PC-9 (cell line): ENCODE measurements around the gene IDH3G. TPM values are rescaled to one million over a fixed set of nuclear protein-coding genes. Genes with fewer than 3 reads are reported as not detected.

ENCODE experiments used
- BruUV-seq: library from RNA; stranded (reverse); fragments of 400-500 nt; replicated peaks from 2 replicates; lab custom pipeline; 2021; lab: Mats Ljungman, UMichigan
- CTCF ChIA-PET: fragments of 300-600 bp; sonication (Branson Sonifier 250); formaldehyde crosslinking; loops from one replicate; lab custom pipeline; 2022; ENCODE audit warnings: antibody characterized with exemption; lab: Charles Lee
- POLR2A ChIA-PET: fragments of 300-600 bp; sonication (Branson Sonifier 250); formaldehyde crosslinking; loops from one replicate; lab custom pipeline; 2022; ENCODE audit warnings: antibody characterized with exemption; ENCODE audit not compliant: unreplicated experiment; lab: Charles Lee
- DNase-seq, 2 experiments: peaks; one replicate each; pipeline versions ENCODE4 v3.0.0 to v3.0.0-alpha.2; 2015 to 2022; ENCODE audit warnings: mixed read lengths in 1 of 2
- H2AFZ ChIP-seq: fragments of 200-600 bp; sonication (generic); 2 replicates; pipeline ENCODE4 v1.8.1; 2017; ENCODE audit warnings: antibody characterized with exemption
- H3F3A ChIP-seq: fragments of 200-600 bp; sonication (generic); 2 replicates; pipeline ENCODE4 v1.8.1; 2017; ENCODE audit warnings: antibody characterized with exemption, mild to moderate bottlenecking, low read depth; ENCODE audit not compliant: insufficient read depth
- H3K27ac ChIP-seq: fragments of 200-600 bp; sonication (generic); 2 replicates; pipeline ENCODE4 v1.6.1; 2016; ENCODE audit warnings: mixed run types
- H3K27me3 ChIP-seq: fragments of 200-600 bp; sonication (generic); 2 replicates; pipeline ENCODE4 v1.6.1; 2016; ENCODE audit warnings: low read depth, mixed run types; ENCODE audit not compliant: insufficient read depth
- H3K36me3 ChIP-seq: fragments of 200-600 bp; sonication (generic); 2 replicates; pipeline ENCODE4 v1.6.1; 2016; ENCODE audit warnings: low read depth, mixed run types
- H3K4me1 ChIP-seq: fragments of 200-600 bp; sonication (generic); replicated peaks from 2 replicates; pipeline ENCODE4 v1.6.1; 2016; ENCODE audit warnings: mixed run types; ENCODE audit not compliant: insufficient read depth
- H3K4me2 ChIP-seq: fragments of 200-600 bp; sonication (generic); 2 replicates; pipeline ENCODE4 v1.6.1; 2017; ENCODE audit warnings: mixed run types
- H3K4me3 ChIP-seq: fragments of 200-600 bp; sonication (generic); 2 replicates; pipeline ENCODE4 v1.6.1; 2016; ENCODE audit warnings: mixed run types
- H3K79me2 ChIP-seq: fragments of 200-600 bp; sonication (generic); 2 replicates; pipeline ENCODE4 v1.6.1; 2017; ENCODE audit warnings: low read depth, mixed run types
- H3K9me2 ChIP-seq: fragments of 200-600 bp; sonication (generic); 2 replicates; pipeline ENCODE4 v1.8.1; 2017; ENCODE audit warnings: mild to moderate bottlenecking; ENCODE audit not compliant: insufficient read depth
- H3K9me3 ChIP-seq: fragments of 200-600 bp; sonication (generic); 2 replicates; pipeline ENCODE4 v1.8.1; 2016; ENCODE audit warnings: low read depth; ENCODE audit not compliant: insufficient read depth
- H4K20me1 ChIP-seq: fragments of 200-600 bp; sonication (generic); 2 replicates; pipeline ENCODE4 v1.8.1; 2017; ENCODE audit not compliant: insufficient read depth
- CTCF ChIP-seq: fragments of 200-600 bp; sonication (generic); conservative IDR thresholded peaks from 2 replicates; pipeline ENCODE4 v1.6.1; 2017; ENCODE audit warnings: mixed run types, antibody characterized with exemption, mild to moderate bottlenecking, moderate library complexity
- EZH2 ChIP-seq: fragments of 200-600 bp; sonication (generic); IDR thresholded peaks from 2 replicates; pipeline ENCODE4 v1.8.0; 2017; ENCODE audit warnings: antibody characterized with exemption, low read depth
- intact Hi-C: fragments of 100-400 bp; cut with micrococcal nuclease; formaldehyde crosslinking; loops from one replicate; pipeline ENCODE4 v1.10.0; 2022; ENCODE audit not compliant: unreplicated experiment
- total RNA-seq: library from RNA; stranded (reverse); gene quantifications from 2 replicates; pipeline ENCODE4 v1.2.3, GENCODE V29; 2021

The IDH3G gene
- total RNA-seq, 1 experiment from 2014 or later = 63.4 TPM

- H3K36me3 ChIP-seq = no peaks in the 10 kb centered on the region
- H2AFZ ChIP-seq = no peak overlapping the region
- peaks cover 7% of the 10 kb centered on the region; the same call in 1 of the 2 replicates for H3K4me1 ChIP-seq
- no TSS peak for BruUV-seq
- intact Hi-C loops = no loop called here
- POLR2A ChIA-PET = no interaction called here
- CTCF ChIA-PET = interaction anchor here (0.6 kb wide), 1 partner anchor 290 kb away, joined by 3 read pairs; no protein-coding TSS in a partner anchor
- no peaks in the 10 kb centered on the region for H3K9me3 ChIP-seq
- no peak overlapping the region for H3K27ac ChIP-seq
- no peaks in the 10 kb centered on the region for H3K79me2 ChIP-seq
- no peak overlapping the region for H3K4me3 ChIP-seq
- no peak for DNase-seq
- H3K4me2 ChIP-seq = peak overlapping the region; percentile 83; the same call in 1 of the 2 replicates
- no peaks in the 10 kb centered on the region for H3K9me2 ChIP-seq
- TF ChIP-seq EZH2 (no peak), CTCF (no peak)
- H3F3A ChIP-seq = no peaks in the 10 kb centered on the region
- no peaks in the 10 kb centered on the region for H3K27me3 ChIP-seq
- H4K20me1 ChIP-seq = no peaks in the 10 kb centered on the region
Observed at GRCh38 chrX:153763298-153763932, 30.8 kb downstream of the IDH3G start.

- Histone ChIP-seq H3K9me2 (no peaks in the 10 kb centered on the region), H3K79me2 (no peaks in the 10 kb centered on the region), H2AFZ (no peak overlapping the region), H3F3A (no peaks in the 10 kb centered on the region), H3K27ac (no peak overlapping the region), H3K36me3 (no peaks in the 10 kb centered on the region), H3K27me3 (no peaks in the 10 kb centered on the region), H3K4me2 (no peak overlapping the region), H4K20me1 (no peaks in the 10 kb centered on the region), H3K4me3 (no peak overlapping the region), H3K9me3 (no peaks in the 10 kb centered on the region), H3K4me1 (peaks cover 7% of the 10 kb centered on the region; the same call in 1 of the 2 replicates)
- intact Hi-C loops = no loop called here
- ChIA-PET CTCF (interaction anchor here (0.6 kb wide), 1 partner anchor 290 kb away, joined by 3 read pairs; no protein-coding TSS in a partner anchor), POLR2A (no interaction called here)
- BruUV-seq = no TSS peak
- DNase-seq = no peak
- no peak for TF ChIP-seq CTCF
- TF ChIP-seq EZH2 = no peak
Observed at GRCh38 chrX:153762626-153763173, 31.5 kb downstream of the IDH3G start.

- Histone ChIP-seq H3K4me2 (no peak overlapping the region), H4K20me1 (no peaks in the 10 kb centered on the region), H3K79me2 (no peaks in the 10 kb centered on the region), H3K27me3 (no peaks in the 10 kb centered on the region), H3F3A (no peaks in the 10 kb centered on the region), H3K9me2 (no peaks in the 10 kb centered on the region), H3K4me1 (peaks cover 7% of the 10 kb centered on the region; the same call in 1 of the 2 replicates), H3K36me3 (no peaks in the 10 kb centered on the region), H2AFZ (no peak overlapping the region), H3K4me3 (no peak overlapping the region), H3K27ac (no peak overlapping the region), H3K9me3 (no peaks in the 10 kb centered on the region)
- no peak for DNase-seq
- BruUV-seq = no TSS peak
- intact Hi-C loops = no loop called here
- ChIA-PET POLR2A (no interaction called here), CTCF (no interaction called here)
- no peak for TF ChIP-seq EZH2
- no peak for TF ChIP-seq CTCF
Observed at GRCh38 chrX:153761863-153762262, 32.3 kb downstream of the IDH3G start.
